Testis (tissue), 3 donors: Measurements from ENCODE around the gene TMEM182. TPM values are rescaled to one million over a fixed set of nuclear protein-coding genes. Genes with fewer than 3 reads are reported as not detected.

Source experiments
- DNase-seq: peaks from one replicate; pipeline ENCODE4 v3.0.0-alpha.2; 2019
- H3K27ac ChIP-seq, 2 donors: fragments of 200-600 bp; sonication (generic); one replicate each; pipeline ENCODE4 v1.5.1; 2019
- H3K27me3 ChIP-seq: fragments of 200-600 bp; sonication (generic); one replicate; pipeline ENCODE4 v1.5.1; 2019
- H3K36me3 ChIP-seq: fragments of 200-600 bp; sonication (generic); one replicate; pipeline ENCODE4 v1.5.1; 2017; ENCODE audit warnings: low read depth; ENCODE audit errors: missing control alignments
- H3K4me1 ChIP-seq: fragments of 200-600 bp; sonication (generic); one replicate; pipeline ENCODE4 v1.5.1; 2019
- H3K4me3 ChIP-seq, 2 donors: fragments of 200-600 bp; sonication (generic); one replicate each; pipeline ENCODE4 v1.5.1; 2017 to 2019
- H3K9me3 ChIP-seq: fragments of 200-600 bp; sonication (generic); one replicate; pipeline ENCODE4 v1.5.1; 2017
- CTCF ChIP-seq, 3 experiments: fragments of 450-650 bp in 2 of 3; fragments of 200-600 bp in 1 of 3; sonication (generic) in 1 of 3; IDR thresholded peaks; one replicate each; pipeline ENCODE4 v1.5.1; 2016 to 2019; ENCODE audit warnings: antibody characterized with exemption in 3 of 3, mild to moderate bottlenecking in 2 of 3, moderate library complexity in 1 of 3
- POLR2A ChIP-seq: fragments of 450-650 bp; IDR thresholded peaks from one replicate; pipeline ENCODE4 v1.6.1; 2017; ENCODE audit warnings: antibody characterized with exemption, mild to moderate bottlenecking, moderate library complexity
- WGBS, 2 donors: methylation state at CpG; one replicate each; pipeline ENCODE4 v1.1.5; 2018; 5-methylcytosine and 5-hydroxymethylcytosine counted together
- intact Hi-C: fragments of 100-400 bp; cut with DNase I; formaldehyde crosslinking; loops from one replicate; pipeline ENCODE4 v1.15.1; 2023; ENCODE audit warnings: low total_unique reads
- polyA plus RNA-seq: library from polyadenylated mRNA; stranded (reverse); fragments of 350-450 nt; fragmentation: Illumina TruSeq; extraction: RNeasy Lipid Tissue Mini Kit (QIAGEN cat#74804); gene quantifications from one replicate; pipeline ENCODE4 v1.2.3, GENCODE V29; 2014; ENCODE audit warnings: low read depth, low replicate concordance; ENCODE audit not compliant: insufficient read depth
- total RNA-seq, 2 donors: library from RNA; depleted of rRNA; stranded (reverse); fragments of >200 nt; gene quantifications; one replicate each; pipeline ENCODE4 v1.2.3, GENCODE V29; 2016

TMEM182 gene
- total and polyA plus RNA-seq, 3 donors from 2014 or later = 3.0 to 4.1 (median 3.6) TPM

GRCh38 chr2:102753563-102754159, 8.2 kb upstream of the TMEM182 start:
- Histone ChIP-seq H3K27ac (no peak overlapping the region), H3K27me3 (no peaks in the 10 kb centered on the region), H3K36me3 (no peaks in the 10 kb centered on the region), H3K9me3 (no peaks in the 10 kb centered on the region), H3K4me3 (no peak overlapping the region), H3K4me1 (no peaks in the 10 kb centered on the region)
- TF ChIP-seq CTCF (IDR thresholded peaks at IDR 0.05) (peak; percentile 37 to 90 (median 69)), POLR2A (no peak)
- peak; percentile 59 for DNase-seq
- 75% methylated on average over 7 of the region's 7 CpGs for WGBS, 2 donors
- intact Hi-C loops = no loop called here

GRCh38 chr2:102754456-102755145, 7.2 kb upstream of the TMEM182 start:
- Histone ChIP-seq H3K9me3 (no peaks in the 10 kb centered on the region), H3K27me3 (no peaks in the 10 kb centered on the region), H3K4me1 (no peaks in the 10 kb centered on the region), H3K4me3 (no peak overlapping the region), H3K36me3 (no peaks in the 10 kb centered on the region), H3K27ac (no peak overlapping the region)
- intact Hi-C loops = no loop called here
- TF ChIP-seq POLR2A = no peak
- no peak for TF ChIP-seq CTCF (IDR thresholded peaks at IDR 0.05)
- 90% methylated on average over 3 of the region's 3 CpGs for WGBS, 2 donors
- DNase-seq = no peak

- H3K27ac ChIP-seq = no peak overlapping the region
- TF ChIP-seq POLR2A (no peak), CTCF (IDR thresholded peaks at IDR 0.05) (no peak)
- H3K27me3 ChIP-seq = no peaks in the 10 kb centered on the region
- H3K9me3 ChIP-seq = no peaks in the 10 kb centered on the region
- H3K4me3 ChIP-seq = no peak overlapping the region
- 79 to 83% methylated on average over 4 of the region's 4 CpGs for WGBS, 2 donors
- DNase-seq = no peak
- H3K4me1 ChIP-seq = no peaks in the 10 kb centered on the region
- no peaks in the 10 kb centered on the region for H3K36me3 ChIP-seq
- intact Hi-C loops = no loop called here
These were observed 6.5 kb upstream of the TMEM182 start for GRCh38 chr2:102755284-102755683.

GRCh38 chr2:102758439-102758838, 3.4 kb upstream of the TMEM182 start:
- DNase-seq = no peak
- no peaks in the 10 kb centered on the region for H3K9me3 ChIP-seq
- H3K4me3 ChIP-seq = no peak overlapping the region
- TF ChIP-seq POLR2A = no peak
- TF ChIP-seq CTCF (IDR thresholded peaks at IDR 0.05) = no peak
- H3K27ac ChIP-seq = no peak overlapping the region
- H3K36me3 ChIP-seq = no peaks in the 10 kb centered on the region
- intact Hi-C loops = no loop called here
- no peaks in the 10 kb centered on the region for H3K4me1 ChIP-seq
- no peaks in the 10 kb centered on the region for H3K27me3 ChIP-seq

- 92 to 95% methylated on average over 6 of the region's 6 CpGs for WGBS, 2 donors
- H3K27me3 ChIP-seq = no peaks in the 10 kb centered on the region
- no peaks in the 10 kb centered on the region for H3K4me1 ChIP-seq
- H3K36me3 ChIP-seq = no peaks in the 10 kb centered on the region
- no peak for TF ChIP-seq CTCF (IDR thresholded peaks at IDR 0.05)
- TF ChIP-seq POLR2A = no peak
- no peak overlapping the region for H3K4me3 ChIP-seq
- DNase-seq = no peak
- H3K9me3 ChIP-seq = no peaks in the 10 kb centered on the region
- intact Hi-C loops = no loop called here
- H3K27ac ChIP-seq = no peak overlapping the region
These were observed 2.3 kb downstream of the TMEM182 start for GRCh38 chr2:102764083-102764482.
